CD4-positive, CD25-positive, alpha-beta regulatory T cell (primary cell): Measurements from ENCODE around the gene EBF4. TPM values are rescaled to one million over a fixed set of nuclear protein-coding genes. Genes with fewer than 3 reads are reported as not detected.
"Not testable (repeated sequence)": the region's sequence is repeated elsewhere in the genome, so short reads cannot be mapped to it uniquely, and the experiment has no call there.

Experiments used
- ATAC-seq, 2 donors: fragments of 150-1000 bp; cut with Tn5 transposase; one replicate each; pipeline ENCODE4 v1.10.0; 2021; ENCODE audit warnings: low read depth in 2 of 2, moderate number of reproducible peaks in 2 of 2, moderate library complexity in 1 of 2
- DNase-seq, 3 donors: peaks; one replicate each; pipeline versions ENCODE4 v3.0.0 to v3.0.0-alpha.2; 2012 to 2022; ENCODE audit warnings: mixed read lengths in 1 of 3
- H3K27ac ChIP-seq: one replicate; pipeline ENCODE4 v1.7.0; 2013; ENCODE audit warnings: mild to moderate bottlenecking, low read length; ENCODE audit not compliant: insufficient read depth, poor library complexity, severe bottlenecking
- H3K27me3 ChIP-seq: one replicate; pipeline ENCODE4 v1.7.0; 2013; ENCODE audit warnings: low read length; ENCODE audit not compliant: control insufficient read depth, insufficient read depth
- H3K36me3 ChIP-seq: one replicate; pipeline ENCODE4 v1.7.0; 2013; ENCODE audit warnings: mild to moderate bottlenecking, low read length, moderate library complexity; ENCODE audit not compliant: control insufficient read depth, insufficient read depth
- H3K4me1 ChIP-seq: 2 replicates; pipeline ENCODE4 v1.7.0; 2013; ENCODE audit warnings: mild to moderate bottlenecking, low read length; ENCODE audit not compliant: insufficient read depth, control insufficient read depth, poor library complexity, severe bottlenecking
- H3K4me3 ChIP-seq: one replicate; pipeline ENCODE4 v1.7.0; 2013; ENCODE audit warnings: low read depth, mild to moderate bottlenecking, low read length, moderate library complexity
- H3K9me3 ChIP-seq, 2 experiments: 1 replicate in 1 of 2; 2 replicates in 1 of 2; pipeline ENCODE4 v1.7.0; 2013; ENCODE audit warnings: low read length in 2 of 2, mild to moderate bottlenecking in 1 of 2, moderate library complexity in 1 of 2; ENCODE audit not compliant: control insufficient read depth in 2 of 2
- H3K27ac Mint-ChIP-seq, 3 donors: one replicate each; pipeline ENCODE4 v1.8.0; 2020 to 2022; ENCODE audit warnings: mild to moderate bottlenecking in 3 of 3, mixed read lengths in 3 of 3, moderate library complexity in 2 of 3
- H3K27me3 Mint-ChIP-seq: one replicate; pipeline ENCODE4 v1.8.0; 2022; ENCODE audit warnings: mild to moderate bottlenecking, mixed read lengths
- H3K36me3 Mint-ChIP-seq: one replicate; pipeline ENCODE4 v1.8.0; 2020; ENCODE audit warnings: mixed read lengths
- H3K4me1 Mint-ChIP-seq, 4 donors: one replicate each; pipeline ENCODE4 v1.8.0; 2020 to 2022; ENCODE audit warnings: mixed read lengths in 4 of 4, mild to moderate bottlenecking in 1 of 4
- H3K4me3 Mint-ChIP-seq, 4 donors: one replicate each; pipeline ENCODE4 v1.8.0; 2020 to 2022; ENCODE audit warnings: mild to moderate bottlenecking in 4 of 4, mixed read lengths in 4 of 4, moderate library complexity in 3 of 4
- H3K9me3 Mint-ChIP-seq, 7 donors: one replicate each; pipeline ENCODE4 v1.8.0; 2020 to 2022; ENCODE audit warnings: mixed read lengths in 7 of 7, mild to moderate bottlenecking in 3 of 7, moderate library complexity in 2 of 7
- polyA plus RNA-seq, 4 donors: library from polyadenylated mRNA; unstranded; fragments of 300-500 nt; fragmentation: Illumina TruSeq; gene quantifications; one replicate each; pipeline ENCODE4 v1.2.3, GENCODE V29; 2021
- total RNA-seq: library from RNA; stranded (reverse); gene quantifications from one replicate; pipeline ENCODE4 v1.2.3, GENCODE V29; 2022

EBF4 gene
- total and polyA plus RNA-seq, 5 donors from 2014 or later: 0.36 to 1.8 (median 0.76) TPM; not detected in 2

GRCh38 chr20:2693286-2694007, 867 bp downstream of the EBF4 start:
- ATAC-seq (peak; percentile 42 to 59), DNase-seq (peak; percentile 35 to 50 (median 39))
- H3K27ac Mint-ChIP-seq: no peak overlapping the region
- Histone ChIP-seq H3K27me3 (peaks cover 29% of the 10 kb centered on the region), H3K9me3 (no peaks in the 10 kb centered on the region), H3K4me1 (peaks cover 16% of the 10 kb centered on the region), H3K27ac (no peak overlapping the region), H3K4me3 (no peak overlapping the region), H3K36me3 (no peaks in the 10 kb centered on the region)
- peaks cover 63% of the 10 kb centered on the region for H3K27me3 Mint-ChIP-seq
- H3K9me3 Mint-ChIP-seq: peaks cover 0 to 4% (median 0%) of the 10 kb centered on the region in 7 donors
- H3K4me3 Mint-ChIP-seq: no peak overlapping the region
- no peaks in the 10 kb centered on the region for H3K36me3 Mint-ChIP-seq
- H3K4me1 Mint-ChIP-seq: peaks cover 0 to 21% (median 12%) of the 10 kb centered on the region in 4 donors

- Histone ChIP-seq H3K4me3 (no peak overlapping the region), H3K27me3 (peaks cover 29% of the 10 kb centered on the region), H3K36me3 (no peaks in the 10 kb centered on the region), H3K9me3 (no peaks in the 10 kb centered on the region), H3K4me1 (peaks cover 16% of the 10 kb centered on the region), H3K27ac (no peak overlapping the region)
- DNase-seq (no peak), ATAC-seq (no peak)
- H3K36me3 Mint-ChIP-seq: no peaks in the 10 kb centered on the region
- peaks cover 0 to 4% (median 0%) of the 10 kb centered on the region in 7 donors for H3K9me3 Mint-ChIP-seq
- H3K27ac Mint-ChIP-seq: no peak overlapping the region
- peak overlapping the region in 1 of 4 donors; percentile 8 for H3K4me3 Mint-ChIP-seq
- peaks cover 62% of the 10 kb centered on the region for H3K27me3 Mint-ChIP-seq
- peaks cover 0 to 20% (median 11%) of the 10 kb centered on the region in 4 donors for H3K4me1 Mint-ChIP-seq
These were observed 1.5 kb downstream of the EBF4 start for GRCh38 chr20:2694008-2694471.

- H3K27me3 Mint-ChIP-seq: peaks cover 67% of the 10 kb centered on the region
- no peak overlapping the region for H3K27ac Mint-ChIP-seq
- Histone ChIP-seq H3K27ac (no peak overlapping the region), H3K27me3 (peaks cover 29% of the 10 kb centered on the region), H3K36me3 (no peaks in the 10 kb centered on the region), H3K9me3 (no peaks in the 10 kb centered on the region), H3K4me3 (no peak overlapping the region), H3K4me1 (peaks cover 16% of the 10 kb centered on the region)
- H3K36me3 Mint-ChIP-seq: no peaks in the 10 kb centered on the region
- ATAC-seq (no peak), DNase-seq (no peak)
- peaks cover 0 to 19% (median 11%) of the 10 kb centered on the region in 4 donors for H3K4me1 Mint-ChIP-seq
- H3K9me3 Mint-ChIP-seq: peaks cover 0 to 4% (median 0%) of the 10 kb centered on the region in 7 donors
- peak overlapping the region; percentile 8 to 84 (median 58) for H3K4me3 Mint-ChIP-seq
These were observed 1.9 kb downstream of the EBF4 start for GRCh38 chr20:2694519-2694918.

GRCh38 chr20:2695206-2695983, 2.8 kb downstream of the EBF4 start:
- H3K4me3 ChIP-seq: no peak overlapping the region
- Mint-ChIP-seq H3K27me3 (peaks cover 59% of the 10 kb centered on the region), H3K4me3 (peak overlapping the region in 3 of 4 donors; percentile 34 to 84 (median 81)), H3K9me3 (peaks cover 0 to 4% (median 0%) of the 10 kb centered on the region in 7 donors), H3K36me3 (no peaks in the 10 kb centered on the region), H3K27ac (peak overlapping the region in 1 of 3 donors; percentile 62), H3K4me1 (peaks cover 0 to 14% (median 9%) of the 10 kb centered on the region in 4 donors)
- H3K36me3 ChIP-seq: no peaks in the 10 kb centered on the region
- DNase-seq (no peak), ATAC-seq (no peak)
- H3K27me3 ChIP-seq: peaks cover 26% of the 10 kb centered on the region
- H3K4me1 ChIP-seq: peaks cover 16% of the 10 kb centered on the region
- H3K27ac ChIP-seq: no peak overlapping the region
- no peaks in the 10 kb centered on the region for H3K9me3 ChIP-seq

GRCh38 chr20:2695984-2696525, 3.5 kb downstream of the EBF4 start:
- H3K27me3 Mint-ChIP-seq: peaks cover 53% of the 10 kb centered on the region
- peak overlapping the region in 2 of 4 donors; percentile 76 to 84 for H3K4me3 Mint-ChIP-seq
- H3K9me3 Mint-ChIP-seq: not testable (repeated sequence)

GRCh38 chr20:2696646-2697045, 4.1 kb downstream of the EBF4 start:
- Histone ChIP-seq H3K27ac (no peak overlapping the region), H3K27me3 (peaks cover 21% of the 10 kb centered on the region), H3K36me3 (no peaks in the 10 kb centered on the region), H3K4me1 (peaks cover 16% of the 10 kb centered on the region), H3K9me3 (no peaks in the 10 kb centered on the region), H3K4me3 (no peak overlapping the region)
- H3K27me3 Mint-ChIP-seq: peaks cover 47% of the 10 kb centered on the region
- H3K36me3 Mint-ChIP-seq: no peaks in the 10 kb centered on the region
- ATAC-seq (no peak), DNase-seq (no peak)
- H3K4me1 Mint-ChIP-seq: peaks cover 0 to 6% (median 4%) of the 10 kb centered on the region in 4 donors
- no peak overlapping the region for H3K4me3 Mint-ChIP-seq
- no peak overlapping the region for H3K27ac Mint-ChIP-seq
- H3K9me3 Mint-ChIP-seq: peaks cover 0 to 4% (median 0%) of the 10 kb centered on the region in 7 donors

More at GRCh38 chr20:2695984-2696525, 3.5 kb downstream of the EBF4 start:
- not testable (repeated sequence) for H3K27ac Mint-ChIP-seq, ATAC-seq, H3K36me3 Mint-ChIP-seq, H3K27ac ChIP-seq, H3K9me3 ChIP-seq, DNase-seq, H3K4me3 ChIP-seq, H3K36me3 ChIP-seq
- Histone ChIP-seq H3K4me1 (peaks cover 16% of the 10 kb centered on the region), H3K27me3 (peaks cover 23% of the 10 kb centered on the region)
- H3K4me1 Mint-ChIP-seq: peaks cover 0 to 12% (median 6%) of the 10 kb centered on the region in 4 donors

- H3K27me3 ChIP-seq: peaks cover 17% of the 10 kb centered on the region
These were observed 5.2 kb downstream of the EBF4 start for GRCh38 chr20:2697768-2698167.

More at GRCh38 chr20:2697768-2698167, 5.2 kb downstream of the EBF4 start:
- Histone ChIP-seq H3K27ac (no peak overlapping the region), H3K36me3 (no peaks in the 10 kb centered on the region), H3K4me1 (peaks cover 10% of the 10 kb centered on the region), H3K4me3 (no peak overlapping the region), H3K9me3 (no peaks in the 10 kb centered on the region)
- no peak for DNase-seq
- Mint-ChIP-seq H3K4me3 (no peak overlapping the region), H3K9me3 (peaks cover 0 to 4% (median 0%) of the 10 kb centered on the region in 7 donors), H3K27me3 (peaks cover 47% of the 10 kb centered on the region), H3K36me3 (no peaks in the 10 kb centered on the region), H3K27ac (no peak overlapping the region), H3K4me1 (no peaks in the 10 kb centered on the region)
- no peak for ATAC-seq
